ENCODE measurements around the gene MAPK8.
"Not testable (repeated sequence)": the region's sequence is repeated elsewhere in the genome, so short reads cannot be mapped to it uniquely, and the experiment has no call there.

Gene MAPK8

DNA sequence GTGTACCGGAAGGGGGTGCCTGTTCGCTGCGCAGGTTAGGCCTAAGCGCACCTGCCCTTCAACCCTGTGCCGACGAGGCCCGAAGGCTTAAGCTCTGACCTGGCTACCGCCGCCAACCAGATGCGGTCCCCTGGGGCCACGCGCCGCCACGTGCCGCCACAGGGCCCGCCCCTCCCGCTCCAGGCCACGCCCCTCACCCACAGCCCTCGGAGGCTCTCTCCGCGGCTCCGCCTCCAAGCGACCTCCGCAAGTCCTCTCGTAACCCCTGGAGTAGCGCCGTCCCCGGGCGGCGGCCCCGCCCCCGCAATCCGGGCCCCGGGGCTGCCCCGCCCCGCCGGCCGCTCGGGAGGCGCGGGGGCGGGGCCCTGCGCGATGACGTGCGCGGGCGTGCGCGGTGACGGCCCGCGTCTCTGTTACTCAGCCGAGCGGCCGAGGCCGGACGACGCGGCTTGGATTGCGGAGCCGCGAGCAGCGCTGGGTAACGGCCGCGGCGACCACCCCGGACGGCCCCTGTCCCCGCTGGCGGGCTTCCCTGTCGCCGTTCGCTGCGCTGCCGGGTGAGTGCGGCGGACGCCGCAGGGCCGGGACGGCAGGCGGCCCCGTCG lies at the start of gene MAPK8:
MAPK8 (plus strand) TSS at position 413 of the 605 bp plus-strand sequence. CDS start 94,984 bp downstream, outside the sequence.
- peak; percentile 98 for DNase-seq

DNA sequence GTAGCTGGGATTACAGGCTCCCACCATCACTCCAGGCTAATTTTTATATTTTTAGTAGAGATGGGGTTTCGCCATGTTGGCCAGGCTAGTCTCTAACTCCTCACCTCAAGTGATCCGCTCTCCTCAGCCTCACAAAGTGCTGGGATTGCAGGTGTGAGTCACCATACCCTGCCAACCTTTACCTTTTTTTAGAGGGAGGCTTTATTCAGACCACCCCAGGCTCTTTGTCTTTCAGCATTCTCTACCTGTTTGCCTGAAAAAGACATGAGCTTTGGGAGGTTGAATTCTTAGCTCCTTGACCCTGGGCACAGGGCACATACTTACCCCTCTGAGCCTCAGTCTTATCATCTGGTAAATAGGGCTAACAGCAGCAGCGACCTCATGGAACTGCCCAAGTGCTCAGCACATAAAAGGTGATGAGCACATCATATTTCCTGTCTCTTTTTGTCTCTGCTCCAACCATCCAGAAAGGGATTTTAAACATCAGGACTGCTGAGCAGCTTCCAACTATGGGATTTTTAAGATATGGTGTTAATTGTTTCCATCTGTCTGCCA lies 49.0 kb upstream of the MAPK8 start:
- DNase-seq = peak; percentile 40

DNA sequence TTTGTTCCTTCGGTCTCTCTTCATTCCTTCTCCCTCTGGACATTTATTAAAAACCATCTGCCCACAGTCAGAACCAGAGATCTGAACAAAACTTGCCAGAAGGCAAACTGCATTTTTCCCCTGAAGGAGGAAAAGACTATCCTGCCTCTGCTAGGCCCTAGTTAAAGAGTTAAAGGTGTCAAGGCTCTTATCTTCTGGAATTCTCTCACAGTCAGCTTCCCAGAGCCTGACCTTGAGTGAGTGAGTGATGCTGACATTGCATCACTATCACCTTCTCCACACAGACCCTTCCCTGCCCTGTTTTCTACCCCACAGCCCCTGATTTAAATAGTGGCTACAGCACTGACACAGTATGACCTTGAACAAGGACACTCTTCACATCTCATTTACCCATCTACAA lies 48.4 kb upstream of the MAPK8 start:
- no peak for DNase-seq

DNA sequence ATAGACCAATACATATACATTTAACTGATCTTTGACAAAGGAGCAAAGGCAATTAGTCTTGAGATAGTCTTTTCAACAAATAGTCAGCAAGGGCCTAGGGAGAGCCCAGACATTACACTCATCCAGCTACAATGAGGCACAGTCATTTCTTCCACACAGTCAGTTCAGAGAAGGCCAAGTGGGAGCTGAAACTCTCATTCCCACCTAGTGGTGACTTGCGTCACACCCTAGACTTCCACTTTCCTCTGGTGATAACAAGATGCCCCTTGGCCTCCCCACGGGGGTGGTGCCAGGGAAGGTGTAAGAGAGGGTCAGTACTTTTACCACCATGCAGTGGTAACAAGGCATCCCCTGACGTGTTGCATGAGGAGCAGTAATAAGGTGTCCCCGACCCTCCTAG lies 39.9 kb upstream of the MAPK8 start:
- DNase-seq = no peak

DNA sequence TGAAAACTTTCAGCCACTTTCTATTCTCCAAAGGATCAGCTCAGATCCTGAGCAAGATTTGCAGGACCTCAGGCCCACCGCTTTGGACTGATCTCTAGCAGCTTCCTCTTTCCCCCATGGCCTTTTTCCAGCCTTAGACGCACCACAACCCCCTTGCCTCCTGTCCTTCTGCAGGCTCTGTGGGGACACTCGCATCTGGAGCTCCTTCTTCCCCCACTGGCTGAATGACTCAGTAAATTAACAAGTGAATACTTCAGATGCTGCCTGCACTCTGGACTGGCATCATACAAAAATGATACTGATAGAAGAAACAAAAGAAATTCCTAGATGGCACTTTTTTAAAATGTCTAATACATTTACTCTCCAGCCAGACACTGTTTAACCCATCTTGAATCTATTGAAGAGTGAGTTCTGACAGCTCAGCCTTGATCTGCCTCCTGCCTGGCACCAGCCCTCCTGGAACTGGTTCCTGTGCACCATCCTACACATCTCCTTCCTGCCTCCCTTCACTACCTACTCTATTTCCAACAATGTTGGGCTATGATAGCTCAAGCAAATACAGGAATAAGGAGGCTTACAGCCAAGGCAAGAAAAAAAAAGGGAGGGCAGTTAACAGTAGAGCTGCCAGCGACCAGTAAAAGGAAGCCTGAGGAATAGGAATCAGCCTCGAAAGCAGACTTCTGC lies 35.3 kb upstream of the MAPK8 start:
- no peak for DNase-seq

DNA sequence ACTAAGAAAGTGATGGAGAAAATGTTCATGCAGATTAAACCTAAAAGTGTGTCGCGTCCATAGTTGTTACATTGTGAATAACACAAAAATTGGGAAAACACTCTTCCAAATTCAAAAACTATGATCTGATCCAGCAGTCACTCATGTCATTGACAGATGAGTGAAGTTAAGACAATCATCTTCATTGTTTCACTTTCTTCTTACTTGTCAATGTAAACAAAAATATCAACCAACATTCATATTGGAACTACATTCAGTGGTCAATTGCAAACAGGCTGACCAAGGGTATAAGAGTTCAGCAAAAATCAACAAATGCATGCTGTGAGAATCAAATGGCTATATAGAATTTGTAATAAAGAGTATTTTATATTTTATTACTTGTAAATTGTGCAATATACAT lies 33.8 kb upstream of the MAPK8 start:
- no peak for DNase-seq

DNA sequence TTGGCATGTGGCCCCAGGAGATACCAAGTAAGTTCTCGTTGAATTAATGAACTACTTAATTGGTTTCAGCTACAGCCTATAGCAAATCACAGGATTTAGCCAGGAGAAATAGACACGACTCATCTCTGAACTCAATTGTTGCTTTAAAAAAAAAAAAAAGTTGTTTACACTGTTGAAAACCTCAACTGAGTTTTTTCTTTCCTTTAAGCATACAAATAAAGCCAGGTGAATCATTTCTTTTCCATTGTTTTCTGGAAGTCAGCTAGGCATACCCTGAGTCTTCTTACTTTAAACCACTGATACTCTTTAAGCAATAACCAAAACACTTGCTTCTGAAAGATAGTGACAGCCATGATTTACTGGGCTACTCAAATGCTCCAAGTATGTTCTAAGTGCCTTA lies 32.7 kb upstream of the MAPK8 start:
- DNase-seq = no peak

DNA sequence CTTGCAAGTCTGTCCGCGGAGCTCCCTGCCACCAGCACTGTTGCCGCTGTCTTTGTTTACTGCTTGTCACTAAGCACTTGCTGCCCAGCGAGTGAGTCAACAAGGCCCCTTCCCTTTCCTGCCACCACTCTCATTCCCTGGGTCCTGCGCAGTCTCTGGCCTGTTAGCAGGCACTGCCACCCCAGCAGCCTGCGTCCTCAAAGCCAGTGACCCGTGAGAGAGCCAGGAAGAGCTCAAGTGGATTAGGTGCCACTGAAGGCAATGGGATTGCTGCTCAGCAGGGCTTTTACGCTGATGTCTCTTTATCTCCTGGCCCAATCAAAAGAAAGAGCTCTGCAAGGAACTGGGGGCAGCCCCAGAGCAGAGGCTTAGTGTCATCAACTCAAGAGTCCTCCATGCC lies 31.8 kb upstream of the MAPK8 start, which contains the start of gene FRMPD2:
FRMPD2 (minus strand) TSS at position 61 of the 400 bp plus-strand sequence. CDS start 129 bp downstream, outside the sequence.
- peak; percentile 82 for DNase-seq

DNA sequence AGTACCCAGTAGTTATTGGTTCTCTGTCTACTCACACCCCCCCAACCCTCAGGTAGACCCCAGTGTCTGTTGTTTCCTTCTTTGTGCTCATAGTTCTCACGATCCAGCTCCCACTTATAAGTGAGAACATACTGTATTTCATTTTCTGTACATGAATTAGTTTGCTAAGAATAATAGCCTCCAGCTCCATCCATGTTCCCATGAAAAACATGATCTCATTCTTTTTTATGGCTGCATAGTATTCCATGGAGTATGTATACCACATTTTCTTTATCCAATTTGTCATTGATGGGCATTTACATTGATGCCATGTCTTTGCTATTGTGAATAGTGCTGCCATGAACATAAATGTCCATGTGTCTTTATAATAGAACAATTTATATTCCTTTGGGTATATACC lies 29.4 kb upstream of the MAPK8 start:
- DNase-seq = no peak

DNA sequence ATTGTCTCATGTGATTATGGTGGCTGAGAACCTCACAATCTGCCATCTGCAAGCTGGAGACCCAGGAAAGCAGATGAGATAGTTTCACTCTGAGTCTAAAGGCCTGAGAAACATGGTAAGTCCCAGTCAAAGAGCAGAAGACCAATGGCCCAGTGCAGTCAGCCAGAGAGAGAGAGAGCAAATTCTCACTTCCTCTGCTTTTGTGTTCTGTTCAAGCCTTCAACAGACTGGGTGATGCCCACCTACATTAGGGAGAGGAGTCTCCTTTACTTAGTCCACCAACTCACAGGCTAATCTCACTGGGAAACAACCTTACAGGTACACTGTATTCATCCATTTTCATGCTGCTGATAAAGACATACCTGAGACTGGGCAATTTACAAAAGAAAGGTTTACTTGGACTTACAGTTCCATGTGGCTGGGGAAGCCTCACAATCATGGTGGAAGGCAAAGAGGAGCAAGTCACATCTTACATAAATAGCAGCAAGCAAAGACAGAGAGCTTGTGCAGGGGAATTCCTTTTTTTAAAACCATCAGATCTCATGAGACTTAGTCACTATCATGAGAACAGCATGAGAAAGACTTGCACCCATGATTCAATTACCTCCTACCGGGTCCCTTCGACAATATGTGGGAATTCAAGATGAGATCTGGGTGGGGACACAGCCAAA lies 27.3 kb upstream of the MAPK8 start:
- no peak for DNase-seq

DNA sequence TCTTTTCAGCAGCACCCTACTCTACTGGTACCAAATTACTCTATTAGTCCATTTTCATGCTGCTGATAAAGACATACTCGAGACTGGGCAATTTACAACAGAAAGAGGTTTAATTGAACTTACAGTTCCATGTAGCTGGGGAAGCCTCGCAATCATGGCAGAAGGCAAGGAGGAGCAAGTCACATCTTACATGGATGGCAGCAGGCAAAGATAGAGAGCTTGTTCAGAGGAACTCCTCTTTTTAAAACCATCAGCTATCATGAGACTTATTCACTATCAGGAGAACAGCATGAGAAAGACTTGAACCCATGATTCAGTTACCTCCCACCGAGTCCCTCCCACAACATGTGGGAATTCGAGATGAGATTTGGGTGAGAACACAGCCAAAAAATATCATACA lies 24.8 kb upstream of the MAPK8 start:
- DNase-seq = not testable (repeated sequence)

DNA sequence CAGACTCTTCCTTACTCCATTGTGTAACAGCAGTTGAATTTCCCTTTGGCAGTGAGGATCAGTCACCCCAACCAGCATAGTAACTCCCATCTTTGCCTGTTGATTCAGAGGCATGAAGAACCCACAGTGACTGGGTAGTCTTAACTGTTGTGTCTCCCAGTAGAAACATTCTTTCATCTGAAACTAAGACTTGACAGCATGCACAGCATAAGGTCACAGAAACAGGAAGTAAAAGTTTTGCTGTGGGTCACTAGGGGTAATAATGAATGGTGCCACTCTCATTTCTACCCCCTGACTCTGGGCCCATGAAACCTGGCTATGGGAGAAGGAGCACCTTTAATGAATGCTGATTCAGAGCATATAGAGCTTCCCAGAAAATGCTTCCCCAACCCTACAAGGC lies 23.6 kb upstream of the MAPK8 start:
- DNase-seq = no peak

DNA sequence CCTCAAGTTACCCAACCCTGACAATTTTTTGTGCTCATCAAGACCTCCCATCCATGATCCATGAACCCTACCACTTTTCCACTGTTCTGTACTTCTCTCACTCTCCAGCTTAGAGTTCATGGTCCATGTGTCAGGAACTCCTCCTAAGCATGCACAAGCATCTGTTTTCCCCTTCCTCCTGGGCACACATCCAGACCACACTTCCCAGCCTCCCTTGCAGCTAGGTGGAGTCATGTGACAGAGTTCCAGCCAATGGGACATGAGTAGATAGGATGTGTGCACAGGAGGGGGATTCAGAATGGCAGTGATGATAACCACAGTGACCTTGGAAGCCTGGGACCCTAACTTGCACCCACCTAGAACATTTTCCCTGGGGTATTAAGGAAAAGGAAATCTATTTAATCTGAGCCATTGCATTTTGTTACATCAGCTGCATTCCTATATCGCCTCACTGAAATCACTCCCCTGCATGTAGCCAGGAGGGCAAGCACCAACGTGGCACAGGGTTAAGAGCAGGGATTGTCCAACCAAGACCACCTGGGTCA lies 22.4 kb upstream of the MAPK8 start:
- DNase-seq = no peak

DNA sequence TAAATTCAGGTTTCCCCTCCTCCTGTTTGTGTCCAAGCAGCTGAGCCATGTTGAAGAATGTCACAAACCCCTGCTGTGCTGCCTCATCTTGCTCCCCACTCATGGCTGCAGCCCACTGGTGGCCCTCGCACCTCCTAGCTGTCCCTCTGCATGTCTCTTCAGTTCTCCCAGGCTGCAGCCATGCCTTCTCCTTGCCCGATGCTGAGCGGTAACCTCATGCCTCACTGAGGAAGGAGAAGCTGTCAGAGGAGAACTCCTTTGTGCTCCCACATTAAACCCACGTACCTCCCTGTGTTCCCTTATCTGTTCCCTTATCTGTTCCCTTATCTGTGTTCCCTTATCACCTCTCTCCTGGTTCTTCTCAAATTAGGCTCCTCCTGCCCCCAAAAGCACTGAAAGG lies 21.7 kb upstream of the MAPK8 start:
- no peak for DNase-seq

DNA sequence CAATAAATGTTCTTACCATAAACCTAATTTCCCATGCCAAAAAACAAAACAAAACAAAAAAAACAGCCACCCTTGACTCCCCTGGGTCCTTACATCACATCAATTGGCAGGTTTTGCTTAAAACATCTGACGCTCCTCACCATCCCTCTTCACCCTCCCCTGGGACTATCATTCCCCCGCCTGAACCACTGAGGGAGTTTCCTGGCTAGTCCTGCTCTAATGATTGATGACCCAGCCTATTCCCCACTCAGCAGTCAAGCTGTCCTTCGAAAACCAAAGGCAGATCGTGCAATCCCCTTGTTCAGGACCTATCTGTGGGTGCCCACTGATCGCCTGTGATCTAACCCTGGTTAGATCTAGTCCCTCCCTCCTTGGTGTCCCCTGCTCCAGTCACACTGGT lies 20.8 kb upstream of the MAPK8 start:
- no peak for DNase-seq

DNA sequence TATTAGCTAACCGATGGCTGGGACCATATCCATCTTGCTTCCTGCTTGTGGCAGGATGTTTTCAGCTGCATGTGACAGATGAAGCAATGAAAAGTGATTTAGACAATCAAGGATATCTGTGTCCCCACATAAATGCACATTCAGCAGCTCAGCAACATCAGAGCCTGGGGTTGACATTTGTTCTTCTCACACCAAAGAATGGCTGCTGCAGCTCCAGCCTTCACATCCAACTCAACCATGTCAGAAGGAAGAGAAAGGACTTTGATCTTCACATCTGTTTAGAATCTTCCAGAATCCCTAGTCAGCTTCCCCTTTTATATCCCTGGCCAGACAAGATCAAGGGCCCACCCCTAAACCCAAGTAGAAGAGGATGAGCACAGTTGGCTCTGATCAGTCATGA lies 20.1 kb upstream of the MAPK8 start:
- no peak for DNase-seq

DNA sequence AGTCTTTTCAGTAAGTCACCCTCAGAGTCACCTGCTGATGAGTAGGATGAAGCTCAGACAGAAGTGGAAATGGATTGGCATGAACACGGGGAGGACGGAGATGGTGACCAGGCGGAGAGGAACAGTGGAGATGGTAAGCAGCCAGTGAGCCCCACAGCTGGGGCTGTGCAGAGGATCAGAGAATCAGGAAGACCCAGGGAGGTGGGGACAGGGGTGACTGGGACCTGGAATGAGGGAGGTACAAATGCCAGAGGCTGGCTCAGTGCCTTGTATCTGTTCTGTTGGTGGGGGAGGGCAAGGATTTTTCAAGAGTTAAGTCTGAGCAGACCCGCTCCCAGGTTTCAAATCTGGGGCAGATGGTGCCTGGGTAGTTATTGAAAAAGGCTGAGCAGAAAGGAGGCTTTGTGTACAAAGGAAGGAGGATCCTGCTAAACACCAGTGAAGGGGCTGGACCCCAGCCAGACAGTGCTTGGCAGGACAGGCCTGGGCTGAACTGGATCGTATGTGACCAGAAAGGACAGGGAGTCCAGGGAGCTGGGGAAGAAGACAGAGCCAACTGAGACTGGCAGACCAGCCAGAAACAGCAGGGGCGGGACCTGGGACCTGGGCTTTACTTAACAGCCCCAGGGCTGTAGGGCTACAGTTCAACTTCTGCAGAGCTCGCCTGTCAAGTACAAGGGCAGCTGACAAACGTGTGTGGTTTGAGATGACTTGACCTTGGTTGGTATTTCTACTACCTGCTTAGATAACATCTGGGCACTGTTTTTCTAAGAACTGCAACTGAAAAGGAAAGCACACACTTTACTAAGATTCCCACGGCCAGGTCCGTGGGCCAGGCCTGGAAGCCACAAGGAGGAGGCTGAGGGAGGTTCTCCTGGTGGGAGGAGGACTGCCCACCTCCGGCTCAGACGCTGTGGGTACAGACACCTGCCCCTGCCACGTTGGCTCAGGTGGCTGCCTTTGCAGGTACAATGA lies 18.8 kb upstream of the MAPK8 start:
- DNase-seq = peak; percentile 72

DNA sequence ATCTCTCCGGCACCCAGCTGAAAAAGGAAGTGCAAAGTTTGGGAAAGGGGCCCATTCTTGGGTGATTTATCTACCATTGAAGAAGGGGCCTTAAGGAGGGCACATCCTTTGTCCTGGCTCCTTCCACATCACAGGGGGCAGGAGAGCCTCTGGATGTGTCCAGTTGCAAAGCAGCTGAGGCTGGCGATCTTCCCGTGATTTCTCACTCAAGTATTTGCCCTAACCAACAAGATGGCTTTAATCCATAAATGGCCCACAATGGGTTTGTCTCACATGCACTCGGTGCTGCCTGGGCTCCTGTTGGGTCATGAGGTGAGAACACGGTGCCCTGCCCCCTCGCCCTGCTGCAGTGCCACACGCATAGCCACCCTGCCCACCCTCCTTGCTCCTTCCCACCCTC lies 17.8 kb upstream of the MAPK8 start:
- DNase-seq = no peak

DNA sequence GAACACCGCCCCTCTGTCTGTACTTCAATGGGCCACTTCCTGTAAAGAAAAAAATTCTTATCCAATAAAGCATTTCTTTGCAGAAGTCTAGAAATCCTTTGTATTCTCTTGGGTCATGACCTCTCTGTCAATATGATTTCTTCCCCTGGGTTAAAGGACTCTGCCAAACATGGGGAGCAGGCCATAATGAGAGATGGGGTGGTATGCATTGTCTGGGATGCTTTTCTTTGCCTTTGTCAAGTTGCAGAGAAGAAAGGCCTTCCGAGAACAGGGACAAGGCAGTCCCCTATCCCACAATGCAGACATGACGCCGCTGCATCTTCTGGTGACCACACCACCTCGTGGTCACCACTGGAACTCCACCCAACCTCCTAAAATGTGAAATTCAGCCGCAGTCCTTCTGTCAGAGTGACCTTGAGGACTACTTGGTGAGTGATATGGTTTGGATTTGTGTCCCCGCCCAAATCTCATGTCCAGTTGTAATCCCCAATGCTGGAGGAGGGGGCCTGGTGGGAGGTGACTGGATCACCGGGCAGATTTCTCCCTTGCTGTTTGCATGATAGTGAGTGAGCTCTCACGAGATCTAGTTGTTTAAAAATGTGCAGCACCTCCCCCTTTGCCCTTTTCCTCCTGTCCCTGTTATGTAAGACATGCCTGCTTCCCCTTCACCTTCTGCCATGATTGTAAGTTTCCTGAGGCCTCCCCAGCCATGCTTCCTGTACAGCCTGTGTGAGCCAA lies 16.8 kb upstream of the MAPK8 start:
- DNase-seq = peak; percentile 81

DNA sequence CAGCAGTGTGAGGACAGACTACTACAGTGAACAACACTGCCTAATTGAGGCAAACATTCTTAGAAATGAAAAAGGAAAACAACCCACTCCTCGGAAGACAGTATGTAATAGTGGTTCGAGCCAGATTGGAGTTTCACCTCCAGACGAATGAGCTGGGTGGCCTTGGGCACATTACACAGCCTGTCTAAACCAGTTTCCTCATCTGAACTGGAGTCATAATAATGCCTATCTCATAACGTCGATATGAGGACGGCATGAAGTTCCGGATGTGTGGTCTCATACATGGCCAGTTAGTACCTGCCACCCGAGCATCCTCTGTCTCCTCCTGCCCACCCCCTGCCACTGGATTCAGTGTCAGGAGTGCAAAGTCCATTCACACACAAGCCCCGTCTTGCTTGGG lies 16.2 kb upstream of the MAPK8 start:
- no peak for DNase-seq

DNA sequence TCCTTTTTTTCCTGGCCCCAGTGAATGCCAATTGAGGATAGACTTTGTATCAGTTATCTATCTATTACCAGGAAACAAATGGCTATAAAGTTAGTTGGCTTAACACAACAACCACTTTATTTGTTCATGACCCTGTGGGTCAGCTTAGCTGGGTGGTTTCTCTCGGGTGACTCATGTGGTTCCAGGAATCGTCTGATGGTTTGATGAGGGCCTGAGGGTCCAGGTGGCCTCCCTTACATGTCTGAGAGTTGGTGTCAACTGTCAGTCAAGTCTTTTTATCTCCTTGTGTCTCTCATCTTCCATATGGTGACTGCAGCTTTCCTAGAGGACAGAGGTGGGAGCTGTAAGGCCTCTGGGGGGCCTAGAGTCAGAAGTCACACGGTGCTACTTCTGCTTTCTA lies 15.3 kb upstream of the MAPK8 start:
- no peak for DNase-seq

DNA sequence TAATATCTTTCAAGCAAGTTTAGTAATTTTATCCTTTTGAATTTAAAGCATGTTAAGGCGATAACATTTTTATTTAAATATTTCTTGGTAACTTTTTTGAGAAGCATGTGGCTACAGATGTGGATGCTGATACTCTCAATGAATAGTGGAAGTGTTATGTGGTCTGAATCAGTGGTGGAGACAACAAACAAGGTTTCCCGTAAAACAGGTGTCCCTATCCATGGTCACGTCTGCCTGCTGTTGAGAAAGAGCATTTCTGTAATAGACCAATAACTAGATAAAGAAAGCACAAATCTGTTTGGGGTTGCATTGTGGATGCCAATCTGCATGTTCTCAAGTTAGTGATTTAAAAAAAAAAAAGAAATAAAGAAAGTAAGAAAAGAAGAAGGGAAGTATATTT lies 13.9 kb upstream of the MAPK8 start:
- no peak for DNase-seq

All from islet precursor cell (in vitro differentiated cells).